Mononuclear cell (primary cell): ENCODE data around the gene MAP6. TPM values are rescaled to one million over a fixed set of nuclear protein-coding genes. Genes with fewer than 3 reads are reported as not detected.

Experiments used
- H3K27me3 ChIP-seq: 2 replicates; pipeline ENCODE4 v1.6.0; 2011; ENCODE audit warnings: low read length, control low read depth; ENCODE audit not compliant: insufficient read depth
- H3K4me1 ChIP-seq: 2 replicates; pipeline ENCODE4 v1.5.1; 2011; ENCODE audit warnings: mild to moderate bottlenecking, low read length, control low read depth; ENCODE audit not compliant: insufficient read depth
- H3K4me3 ChIP-seq: 2 replicates; pipeline ENCODE4 v1.5.1; 2011; ENCODE audit warnings: mild to moderate bottlenecking, low read length, moderate library complexity
- H3K9me3 ChIP-seq: 2 replicates; pipeline ENCODE4 v1.5.1; 2011; ENCODE audit warnings: low read depth, mild to moderate bottlenecking, control low read depth, low read length
- total RNA-seq: library from RNA; depleted of rRNA; stranded (reverse); fragments of >200 nt; gene quantifications from one replicate; pipeline ENCODE4 v1.2.3, GENCODE V29; 2012

The MAP6 gene
- total RNA-seq, 1 donor = not detected

GRCh38 chr11:75626889-75627529, 41.8 kb downstream of the MAP6 start:
- Histone ChIP-seq H3K27me3 (peaks cover 11% of the 10 kb centered on the region), H3K4me3 (no peak overlapping the region), H3K9me3 (no peaks in the 10 kb centered on the region), H3K4me1 (no peaks in the 10 kb centered on the region)

GRCh38 chr11:75625991-75626888, 42.6 kb downstream of the MAP6 start:
- Histone ChIP-seq H3K4me3 (no peak overlapping the region), H3K4me1 (no peaks in the 10 kb centered on the region), H3K27me3 (peaks cover 4% of the 10 kb centered on the region), H3K9me3 (no peaks in the 10 kb centered on the region)

GRCh38 chr11:75625021-75625420, 43.8 kb downstream of the MAP6 start:
- Histone ChIP-seq H3K9me3 (no peaks in the 10 kb centered on the region), H3K4me1 (no peaks in the 10 kb centered on the region), H3K4me3 (no peak overlapping the region), H3K27me3 (no peaks in the 10 kb centered on the region)

GRCh38 chr11:75616281-75616680, 52.6 kb downstream of the MAP6 start:
- no peaks in the 10 kb centered on the region for H3K27me3 ChIP-seq
- no peaks in the 10 kb centered on the region for H3K9me3 ChIP-seq
- H3K4me3 ChIP-seq = no peak overlapping the region
- H3K4me1 ChIP-seq = no peaks in the 10 kb centered on the region

- H3K4me1 ChIP-seq = no peaks in the 10 kb centered on the region
- no peaks in the 10 kb centered on the region for H3K9me3 ChIP-seq
- H3K27me3 ChIP-seq = no peaks in the 10 kb centered on the region
- H3K4me3 ChIP-seq = no peak overlapping the region
These were observed 53.1 kb downstream of the MAP6 start for GRCh38 chr11:75615751-75616150.

GRCh38 chr11:75611823-75612222, 57.0 kb downstream of the MAP6 start:
- H3K4me1 ChIP-seq = no peaks in the 10 kb centered on the region

GRCh38 chr11:75606099-75606498, 62.7 kb downstream of the MAP6 start:
- no peaks in the 10 kb centered on the region for H3K4me1 ChIP-seq
- no peaks in the 10 kb centered on the region for H3K27me3 ChIP-seq
- H3K9me3 ChIP-seq = no peaks in the 10 kb centered on the region
- H3K4me3 ChIP-seq = no peak overlapping the region

More at GRCh38 chr11:75611823-75612222, 57.0 kb downstream of the MAP6 start:
- Histone ChIP-seq H3K9me3 (no peaks in the 10 kb centered on the region), H3K27me3 (no peaks in the 10 kb centered on the region), H3K4me3 (no peak overlapping the region)

GRCh38 chr11:75603791-75604736, 64.8 kb downstream of the MAP6 start:
- Histone ChIP-seq H3K4me1 (no peaks in the 10 kb centered on the region), H3K27me3 (no peaks in the 10 kb centered on the region), H3K4me3 (no peak overlapping the region), H3K9me3 (no peaks in the 10 kb centered on the region)

- Histone ChIP-seq H3K4me1 (no peaks in the 10 kb centered on the region), H3K4me3 (no peak overlapping the region), H3K9me3 (no peaks in the 10 kb centered on the region), H3K27me3 (no peaks in the 10 kb centered on the region)
These were observed 65.9 kb downstream of the MAP6 start for GRCh38 chr11:75602951-75603350.

GRCh38 chr11:75601494-75601893, 67.3 kb downstream of the MAP6 start:
- Histone ChIP-seq H3K9me3 (no peaks in the 10 kb centered on the region), H3K27me3 (no peaks in the 10 kb centered on the region), H3K4me3 (no peak overlapping the region), H3K4me1 (no peaks in the 10 kb centered on the region)

- Histone ChIP-seq H3K4me1 (no peaks in the 10 kb centered on the region), H3K27me3 (no peaks in the 10 kb centered on the region), H3K4me3 (no peak overlapping the region), H3K9me3 (no peaks in the 10 kb centered on the region)
These were observed 68.5 kb downstream of the MAP6 start for GRCh38 chr11:75600356-75600755.

- H3K27me3 ChIP-seq = no peaks in the 10 kb centered on the region
- H3K4me1 ChIP-seq = no peaks in the 10 kb centered on the region
- H3K4me3 ChIP-seq = no peak overlapping the region
- no peaks in the 10 kb centered on the region for H3K9me3 ChIP-seq
These were observed 69.9 kb downstream of the MAP6 start for GRCh38 chr11:75598900-75599299.

- Histone ChIP-seq H3K27me3 (no peaks in the 10 kb centered on the region), H3K4me1 (no peaks in the 10 kb centered on the region), H3K9me3 (no peaks in the 10 kb centered on the region), H3K4me3 (no peak overlapping the region)
These were observed 70.6 kb downstream of the MAP6 start for GRCh38 chr11:75598264-75598663.

- H3K27me3 ChIP-seq = no peaks in the 10 kb centered on the region
- H3K4me1 ChIP-seq = no peaks in the 10 kb centered on the region
- H3K9me3 ChIP-seq = no peaks in the 10 kb centered on the region
- H3K4me3 ChIP-seq = no peak overlapping the region
These were observed 71.2 kb downstream of the MAP6 start for GRCh38 chr11:75597636-75598035.

GRCh38 chr11:75596914-75597313, 71.9 kb downstream of the MAP6 start:
- Histone ChIP-seq H3K9me3 (no peaks in the 10 kb centered on the region), H3K27me3 (no peaks in the 10 kb centered on the region), H3K4me1 (no peaks in the 10 kb centered on the region), H3K4me3 (no peak overlapping the region)
